GM18508 (cell line): Measurements from ENCODE around the gene ADCYAP1R1.

Experiments used
- ATAC-seq: cut with Tn5 transposase; IDR thresholded peaks from one replicate; pipeline ENCODE4 v1.9.1; 2021; ENCODE audit warnings: moderate number of reproducible peaks; ENCODE audit not compliant: insufficient read depth, unreplicated experiment

The ADCYAP1R1 gene

DNA sequence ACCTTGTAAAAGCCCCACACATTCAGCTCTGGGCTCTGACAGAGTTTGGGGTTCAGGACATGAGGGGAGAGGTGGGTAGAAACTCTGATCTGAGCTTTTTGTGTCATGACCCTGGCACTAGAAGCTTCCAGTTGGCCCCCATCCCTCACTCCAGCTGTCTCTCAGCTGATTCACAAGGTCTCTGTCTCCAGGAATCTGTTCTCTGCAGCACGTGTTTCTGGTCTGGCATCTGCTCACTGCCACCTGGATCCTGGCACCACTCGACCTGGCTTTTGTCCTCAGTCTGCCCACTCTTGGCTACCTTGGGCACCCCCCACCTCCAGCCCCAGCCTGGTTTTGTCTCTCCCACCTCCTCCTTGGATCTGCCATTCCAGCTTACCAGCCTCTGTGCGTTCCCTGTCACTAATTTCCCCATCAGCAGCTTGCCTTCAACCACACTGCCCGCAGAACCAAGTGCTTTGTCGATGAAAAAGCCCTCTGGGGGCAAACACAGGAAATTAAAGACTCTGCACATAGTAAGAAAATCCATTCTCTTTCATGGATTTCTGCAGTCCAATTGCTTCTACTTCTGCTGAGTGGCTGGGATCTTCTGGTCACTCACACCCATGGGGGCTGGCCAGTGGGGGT, 18.3 kb upstream of the ADCYAP1R1 start:
- no peak for ATAC-seq

DNA sequence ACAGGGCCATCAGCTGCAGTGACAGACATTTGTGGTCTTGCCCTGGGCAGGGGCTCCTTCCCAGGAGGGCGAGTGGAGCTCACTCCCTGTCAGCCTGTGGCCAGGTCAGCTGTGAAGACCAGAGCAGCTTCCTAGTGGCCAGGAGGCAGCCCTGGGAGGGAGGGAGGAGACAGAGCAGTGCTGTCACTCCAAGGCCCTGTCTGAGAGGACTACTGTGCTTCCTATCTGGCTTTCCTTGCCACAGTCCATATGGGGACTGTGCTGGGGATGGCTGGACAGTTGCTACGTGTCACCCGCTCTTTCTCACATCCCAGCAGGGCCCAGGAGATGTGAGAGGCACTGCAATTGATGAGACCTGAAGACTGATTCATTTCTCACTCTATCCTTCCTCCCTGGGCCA, 15.2 kb upstream of the ADCYAP1R1 start:
- no peak for ATAC-seq

DNA sequence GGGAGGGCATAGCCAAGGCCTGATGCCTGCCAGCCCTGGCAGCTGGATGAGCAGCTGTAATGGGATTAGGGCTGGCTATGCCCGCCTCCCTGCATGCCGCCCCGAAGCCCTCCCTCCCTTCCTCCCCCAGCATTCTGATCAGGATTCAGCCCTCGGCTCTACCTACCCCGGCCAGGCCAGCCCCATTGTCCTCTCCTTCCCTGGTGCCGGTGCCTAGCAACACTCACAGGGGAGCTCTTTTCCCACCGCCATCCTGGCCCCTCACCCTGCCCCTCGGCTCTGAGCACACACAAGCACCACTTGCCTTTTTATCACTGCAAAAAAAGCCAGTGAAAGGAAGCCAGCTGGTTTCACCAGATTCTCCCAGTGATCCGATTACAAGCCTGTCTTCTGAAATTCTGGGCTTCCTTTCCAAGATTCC, 9.0 kb upstream of the ADCYAP1R1 start:
- ATAC-seq: no peak

DNA sequence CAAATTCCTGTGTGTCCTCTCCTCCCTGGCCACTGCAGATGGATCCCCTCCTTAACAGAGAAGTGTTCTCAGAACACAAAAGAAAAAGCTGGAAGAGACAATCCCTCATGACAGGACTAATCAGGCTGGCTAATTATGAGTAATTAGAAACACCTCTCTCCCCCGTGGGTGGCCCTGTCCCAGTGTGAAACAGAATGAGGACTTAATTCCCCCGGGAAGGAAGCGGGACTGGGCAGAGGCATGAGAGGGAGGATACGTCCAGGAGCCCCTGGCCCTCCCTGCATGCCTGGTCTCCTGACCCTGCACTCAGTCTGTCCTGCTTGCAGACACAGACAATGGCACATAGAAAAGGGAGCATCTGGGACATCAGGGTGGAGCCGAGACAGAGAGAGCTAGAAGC, 7.6 kb upstream of the ADCYAP1R1 start:
- ATAC-seq: no peak

DNA sequence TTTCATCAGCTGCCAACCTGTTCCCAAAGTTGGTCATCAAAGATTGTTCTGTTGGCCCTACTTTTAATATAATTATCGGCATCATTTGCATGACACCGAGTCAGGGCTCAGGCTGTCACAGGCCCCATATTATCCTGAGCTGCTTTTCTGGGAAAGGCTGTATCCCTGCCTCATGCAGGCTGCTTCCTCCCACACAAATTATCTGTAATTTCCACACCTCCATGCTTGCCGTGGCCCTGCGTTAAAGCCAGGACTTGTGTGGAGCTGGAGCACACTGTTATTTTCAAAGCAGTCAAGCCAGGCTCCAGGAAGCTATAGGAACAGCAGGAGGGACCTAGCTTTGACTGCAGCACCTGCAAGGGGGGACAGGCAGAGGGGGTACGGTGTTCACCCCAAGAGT, 5.4 kb upstream of the ADCYAP1R1 start:
- ATAC-seq: no peak

DNA sequence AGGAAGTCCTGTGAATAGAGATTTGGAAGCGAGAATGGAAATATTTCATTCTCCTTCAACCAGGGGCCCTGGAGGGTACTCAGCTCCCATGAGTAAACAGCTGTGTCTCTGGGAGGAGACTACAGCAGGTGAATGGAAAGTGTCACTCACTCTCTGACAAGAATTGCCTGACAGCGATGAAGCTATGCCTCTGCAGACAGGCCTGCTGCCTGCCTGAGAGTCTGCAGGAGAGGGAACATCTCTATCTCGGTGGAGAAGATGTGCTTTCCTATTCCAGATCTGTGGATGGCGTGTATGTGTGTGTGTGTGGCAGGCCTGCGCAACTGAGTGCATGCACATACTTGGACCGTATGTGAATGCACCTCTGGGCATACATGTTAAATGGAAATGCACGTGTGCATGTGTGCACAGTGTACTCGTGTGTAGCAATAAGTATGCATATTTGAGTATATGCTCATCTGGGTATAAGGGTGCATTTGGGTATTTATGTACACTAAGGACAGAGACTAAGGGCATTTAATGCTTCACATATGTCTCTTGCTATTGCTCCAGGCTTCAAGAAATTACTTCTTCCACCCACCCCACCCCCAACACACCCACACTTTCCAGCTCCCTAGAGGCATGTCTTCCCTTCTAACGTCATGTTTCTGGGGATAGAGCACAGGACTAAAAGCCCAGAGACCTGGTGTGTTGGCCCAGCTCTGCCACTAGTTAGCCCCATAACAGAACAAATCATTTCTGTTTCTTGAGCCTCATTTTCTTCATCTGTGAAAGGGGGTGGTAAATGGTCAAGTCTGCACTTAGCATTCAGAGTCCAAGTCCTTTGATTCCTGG, 4.6 kb upstream of the ADCYAP1R1 start:
- no peak for ATAC-seq

DNA sequence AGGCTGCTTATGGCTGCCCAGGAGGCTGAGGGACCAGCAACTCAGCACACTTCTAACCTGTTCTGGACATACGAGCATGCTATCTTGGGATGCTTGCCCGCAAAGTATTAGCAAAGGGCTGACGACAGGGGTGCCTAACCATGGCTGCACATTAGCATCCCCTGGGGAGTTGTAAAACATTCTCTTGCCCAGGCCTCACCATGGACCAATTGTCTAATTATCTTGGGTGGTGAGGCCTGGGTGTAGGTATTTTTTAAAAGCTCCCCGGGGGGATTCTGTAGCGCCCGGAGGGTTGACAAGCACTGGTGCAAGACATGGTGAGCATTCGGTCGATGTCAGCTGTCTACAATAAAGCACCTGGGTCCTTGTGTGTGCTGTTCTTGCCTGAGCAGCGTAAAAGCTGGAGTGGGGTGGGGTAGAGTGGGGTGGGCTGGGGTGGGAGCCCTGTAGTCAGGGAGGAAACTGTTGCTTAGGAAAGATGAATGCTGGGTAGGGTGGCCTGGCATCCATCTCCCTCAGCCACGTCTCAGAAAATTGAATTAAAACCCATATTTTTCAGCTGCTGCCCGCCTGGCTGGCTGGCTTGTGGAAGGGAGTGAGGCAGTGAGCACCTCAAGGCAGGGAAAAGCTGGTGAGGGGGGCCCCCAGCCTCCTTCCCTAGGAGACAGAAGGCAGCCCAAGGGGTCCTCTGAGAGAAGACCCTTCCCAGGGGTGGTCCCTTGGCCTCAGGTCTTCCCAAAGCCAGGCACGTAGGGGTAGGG, 2.9 kb upstream of the ADCYAP1R1 start:
- ATAC-seq: no peak

DNA sequence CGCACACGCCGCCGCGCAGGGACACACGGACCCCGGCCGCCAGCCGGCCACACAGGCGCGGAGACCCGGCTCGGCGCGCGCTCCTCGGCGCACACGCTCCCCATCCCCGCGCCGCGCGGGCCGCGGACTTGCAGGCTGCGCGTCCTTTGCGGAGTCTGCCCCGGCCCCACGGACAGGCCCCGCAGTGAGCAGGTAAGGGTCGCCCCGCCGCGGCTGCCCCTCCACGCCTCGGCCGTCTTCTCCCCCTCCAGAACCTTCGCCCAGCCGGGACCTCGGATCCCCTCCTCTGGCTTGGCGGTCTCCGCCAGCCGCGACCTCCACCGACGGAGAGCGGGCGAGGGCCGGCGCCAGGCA, 356 bp downstream of the ADCYAP1R1 start:
- no peak for ATAC-seq

DNA sequence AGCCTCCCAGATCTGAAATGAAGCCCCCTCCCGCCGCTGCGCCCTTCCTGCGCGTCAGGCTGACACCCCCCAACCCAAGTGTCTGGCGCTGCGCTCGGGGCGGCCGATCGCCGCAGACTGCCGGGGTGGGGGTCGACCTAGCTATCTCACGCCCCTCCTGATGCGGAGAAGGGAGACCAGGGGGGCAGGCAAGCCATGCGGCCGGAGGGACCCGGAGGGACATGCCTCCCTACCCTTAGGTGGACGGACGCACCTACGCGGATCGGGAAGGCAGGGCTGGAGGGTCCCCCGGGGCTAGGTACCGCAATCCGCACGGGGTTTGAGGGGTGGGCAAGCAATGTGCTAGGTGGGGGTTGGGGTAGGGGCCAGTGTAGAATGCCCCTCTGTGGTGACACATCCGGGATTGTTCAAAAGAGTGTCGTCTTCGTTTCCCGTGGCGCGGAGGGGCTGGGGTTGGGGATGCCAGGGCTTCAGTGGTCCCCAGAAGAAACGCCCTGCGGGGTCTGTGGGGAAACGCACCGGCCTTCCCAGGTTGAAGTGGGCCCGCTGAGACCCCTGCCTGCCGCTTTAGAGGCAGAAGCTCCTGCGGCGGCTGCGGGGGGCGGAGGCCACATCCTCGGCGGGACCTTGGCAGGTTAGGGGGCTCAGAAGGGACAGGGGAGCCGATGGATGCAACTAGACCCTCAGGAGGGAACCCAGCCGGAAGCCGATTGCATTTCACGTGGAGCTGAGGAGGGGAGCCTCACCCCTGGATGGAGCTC, 913 bp downstream of the ADCYAP1R1 start:
- no peak for ATAC-seq

DNA sequence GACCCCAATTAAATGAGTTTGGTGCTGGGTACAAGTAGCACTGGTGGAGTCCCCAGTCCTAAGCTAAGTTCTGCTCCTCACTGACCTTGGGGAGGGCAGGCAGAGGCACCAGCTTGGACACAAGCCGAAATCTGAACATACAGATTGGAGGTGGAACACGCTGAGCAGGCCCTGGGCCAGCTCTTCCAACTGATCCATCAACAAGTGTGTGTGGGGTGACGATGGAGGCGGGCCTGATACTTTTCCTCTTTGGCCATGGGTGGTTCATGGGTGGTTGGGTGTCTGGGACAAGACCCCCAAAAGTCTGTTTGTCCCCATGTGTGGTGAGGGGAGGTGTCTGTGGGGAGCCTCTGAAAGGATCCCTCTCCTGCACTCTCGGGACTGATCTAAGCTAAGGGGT, 1.9 kb downstream of the ADCYAP1R1 start:
- ATAC-seq: no peak

DNA sequence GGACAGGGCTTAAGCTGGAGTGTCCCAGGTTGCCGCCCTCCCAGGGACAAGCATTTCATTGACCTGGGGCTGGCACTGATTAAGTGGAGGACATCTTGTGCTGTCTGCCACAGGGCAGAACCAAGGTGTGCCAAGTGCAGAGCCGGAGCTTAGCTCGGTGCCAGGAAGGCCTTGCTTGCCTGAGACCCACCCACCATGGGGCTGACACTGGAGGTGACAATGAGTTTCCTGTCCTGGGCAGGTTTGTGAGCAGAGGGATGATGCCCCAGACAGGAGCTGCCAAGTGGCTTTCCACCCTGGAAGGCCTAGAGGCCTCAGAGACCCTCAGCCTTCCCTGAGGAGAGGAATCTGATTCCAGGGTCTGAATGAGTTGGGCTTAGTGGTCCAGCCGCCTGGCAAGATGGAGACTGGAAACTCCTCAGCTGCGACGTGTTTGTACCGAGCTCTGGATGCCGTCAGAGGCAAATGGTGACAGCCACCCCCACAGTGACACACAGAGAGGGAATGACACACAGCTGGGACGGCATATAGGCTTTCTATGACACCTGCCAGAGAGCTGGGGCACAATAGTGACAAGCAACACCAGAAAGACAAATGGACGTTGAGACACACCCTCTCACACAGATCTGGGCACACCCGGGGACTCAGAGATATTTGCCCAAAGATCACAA, 2.6 kb downstream of the ADCYAP1R1 start:
- no peak for ATAC-seq

DNA sequence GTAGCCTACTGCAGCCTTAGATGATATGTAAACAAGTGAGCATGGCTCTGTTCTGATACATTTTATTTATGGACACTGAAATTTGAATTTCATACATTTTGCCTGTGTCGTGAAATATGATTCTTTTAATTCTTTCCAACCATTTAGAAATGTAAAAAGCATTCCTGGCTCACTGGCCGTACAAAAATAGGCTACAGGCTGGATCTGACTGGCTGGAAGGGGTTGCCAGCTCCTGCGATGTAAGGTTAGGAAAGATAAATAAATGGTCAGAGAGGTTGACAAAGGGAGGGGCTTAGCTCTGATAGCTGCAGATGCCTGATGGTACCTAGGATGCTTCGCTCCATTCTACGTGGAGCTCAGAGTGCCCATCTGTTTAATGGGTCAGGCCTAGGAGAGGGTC, 3.4 kb downstream of the ADCYAP1R1 start:
- no peak for ATAC-seq

DNA sequence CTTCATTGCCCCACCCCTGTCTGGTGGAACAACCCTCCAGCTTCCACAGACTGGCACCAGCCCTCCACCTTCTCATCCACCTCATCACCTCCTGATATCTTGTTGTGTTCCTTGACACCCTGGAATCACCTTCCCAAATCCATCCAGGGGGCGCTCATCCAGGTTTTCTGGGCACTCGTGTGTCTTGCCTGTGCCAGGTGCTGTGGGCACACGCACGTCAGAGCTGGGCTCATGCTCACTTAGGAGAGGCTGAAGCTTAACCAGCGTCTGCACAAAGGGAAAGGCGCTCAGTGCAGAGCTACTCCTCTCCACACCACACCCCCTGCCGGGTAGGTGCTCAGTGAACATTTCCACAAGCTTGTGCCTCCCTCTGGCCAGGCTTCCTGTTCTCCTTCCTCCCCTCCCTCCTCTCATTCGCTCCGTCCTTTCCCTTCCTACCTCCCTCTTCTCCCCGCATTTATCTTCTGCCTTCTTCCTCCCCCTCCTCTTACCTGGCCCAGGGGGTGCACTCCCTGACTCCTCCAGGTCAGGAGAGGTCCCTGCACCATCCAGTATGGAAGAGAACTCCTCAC, 4.8 kb downstream of the ADCYAP1R1 start:
- no peak for ATAC-seq

DNA sequence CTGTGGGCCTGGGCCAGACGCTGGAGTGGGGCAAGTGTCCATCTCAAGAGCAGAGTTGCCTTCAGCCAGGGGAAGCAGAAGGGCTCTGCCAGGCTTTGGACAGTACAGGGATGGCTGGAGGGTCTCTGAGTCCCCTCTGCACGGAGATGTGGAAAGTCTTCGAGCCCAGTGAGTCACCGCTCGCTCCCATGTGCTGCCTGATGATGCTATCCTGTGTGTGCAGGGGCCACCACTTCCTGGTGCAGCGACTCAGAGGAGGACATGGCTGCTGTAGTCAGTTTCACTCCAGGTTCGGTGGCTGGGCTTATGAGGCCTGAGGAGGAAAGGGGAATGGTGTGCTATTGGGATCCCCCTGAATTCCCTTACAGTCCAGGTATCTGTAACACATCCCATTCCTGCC, 6.0 kb downstream of the ADCYAP1R1 start:
- ATAC-seq: no peak

DNA sequence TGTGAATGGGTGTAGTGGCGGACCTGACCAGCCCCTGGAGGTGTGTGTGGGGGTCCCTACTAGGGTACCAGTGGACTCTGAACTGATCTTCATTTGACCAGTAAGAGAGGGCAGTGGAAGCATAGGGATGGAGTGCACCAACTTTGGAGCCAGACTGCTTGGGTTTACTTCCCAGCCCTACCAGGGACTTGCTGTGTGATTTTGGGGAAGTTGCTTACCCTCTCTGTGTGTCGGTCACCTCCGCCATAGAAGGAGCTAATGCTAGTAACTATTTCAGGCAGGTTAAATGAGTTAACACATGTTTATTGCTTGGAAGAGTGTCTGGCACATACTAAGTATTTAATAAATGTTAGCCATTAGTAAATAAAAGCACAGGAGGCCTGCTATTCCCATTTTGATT, 6.6 kb downstream of the ADCYAP1R1 start:
- no peak for ATAC-seq

DNA sequence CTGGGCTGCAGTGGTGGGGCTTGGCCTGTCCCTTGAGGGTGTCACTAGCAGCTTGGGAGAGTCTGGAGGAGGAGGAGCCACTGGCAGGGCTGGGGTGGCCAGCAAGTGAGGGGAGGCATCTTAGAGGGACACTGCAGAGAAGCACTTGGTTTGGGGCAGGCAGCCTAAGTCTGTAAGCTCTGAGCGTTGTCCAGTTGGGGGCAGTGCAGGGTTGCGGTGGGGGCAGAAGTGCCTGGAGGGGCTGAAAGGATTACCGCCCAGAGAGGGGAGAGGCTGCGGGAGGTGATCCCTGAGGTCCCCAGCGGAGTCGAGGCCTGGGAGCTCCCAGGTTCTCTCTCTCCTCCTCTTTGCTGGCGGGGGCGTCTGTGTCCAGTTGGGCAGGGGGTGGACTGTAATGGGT, 7.4 kb downstream of the ADCYAP1R1 start:
- ATAC-seq: no peak

DNA sequence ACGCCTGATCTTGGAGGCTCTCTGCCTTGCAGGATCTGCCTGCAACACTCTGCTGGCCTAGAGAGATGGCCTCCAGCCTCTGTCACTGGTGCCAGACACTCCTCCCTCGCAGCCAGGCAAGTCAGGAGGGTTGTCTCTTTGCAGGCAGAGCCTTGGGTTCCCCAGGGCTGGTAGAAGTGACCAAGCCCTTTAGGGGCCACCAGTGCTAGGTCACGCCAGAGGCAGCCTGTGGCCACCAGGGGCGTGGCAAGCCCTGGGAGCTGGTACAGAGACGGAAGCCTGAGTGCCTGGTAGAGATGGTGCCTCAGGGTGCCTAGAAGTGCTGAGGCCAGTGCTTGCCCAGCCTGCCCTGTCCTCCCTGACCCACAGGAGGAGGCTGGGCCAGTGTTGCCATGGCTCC, 9.1 kb downstream of the ADCYAP1R1 start:
- ATAC-seq: no peak

DNA sequence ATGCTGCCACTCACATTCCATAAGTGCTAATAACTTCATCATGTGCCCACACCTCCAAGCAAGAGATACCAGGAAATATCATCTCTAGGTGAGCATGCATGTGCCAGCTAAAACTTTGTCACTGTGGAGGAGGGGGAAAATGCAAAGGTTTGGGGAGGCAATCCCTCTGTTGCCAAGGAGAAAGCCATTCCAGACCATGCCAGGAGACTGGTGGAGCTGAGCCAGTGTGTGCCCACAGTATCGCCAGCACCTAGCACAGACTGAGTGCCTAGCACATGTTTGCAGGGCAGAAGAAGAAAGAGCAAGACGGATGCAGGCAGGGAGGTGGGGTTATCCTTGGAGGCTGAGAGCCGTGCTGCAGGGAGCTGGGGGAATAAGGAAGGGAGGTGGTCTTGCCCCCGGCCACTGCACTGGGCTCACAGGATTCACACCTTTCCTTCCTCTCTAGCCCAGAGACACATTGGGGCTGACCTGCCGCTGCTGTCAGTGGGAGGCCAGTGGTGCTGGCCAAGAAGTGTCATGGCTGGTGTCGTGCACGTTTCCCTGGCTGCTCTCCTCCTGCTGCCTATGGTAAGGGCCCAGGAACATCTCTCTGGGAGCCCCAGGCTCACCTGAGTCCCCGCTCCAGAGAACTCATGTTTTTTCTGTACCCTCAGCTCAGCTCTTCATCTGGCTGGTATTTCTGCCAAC, 10.8 kb downstream of the ADCYAP1R1 start:
- ATAC-seq: no peak

DNA sequence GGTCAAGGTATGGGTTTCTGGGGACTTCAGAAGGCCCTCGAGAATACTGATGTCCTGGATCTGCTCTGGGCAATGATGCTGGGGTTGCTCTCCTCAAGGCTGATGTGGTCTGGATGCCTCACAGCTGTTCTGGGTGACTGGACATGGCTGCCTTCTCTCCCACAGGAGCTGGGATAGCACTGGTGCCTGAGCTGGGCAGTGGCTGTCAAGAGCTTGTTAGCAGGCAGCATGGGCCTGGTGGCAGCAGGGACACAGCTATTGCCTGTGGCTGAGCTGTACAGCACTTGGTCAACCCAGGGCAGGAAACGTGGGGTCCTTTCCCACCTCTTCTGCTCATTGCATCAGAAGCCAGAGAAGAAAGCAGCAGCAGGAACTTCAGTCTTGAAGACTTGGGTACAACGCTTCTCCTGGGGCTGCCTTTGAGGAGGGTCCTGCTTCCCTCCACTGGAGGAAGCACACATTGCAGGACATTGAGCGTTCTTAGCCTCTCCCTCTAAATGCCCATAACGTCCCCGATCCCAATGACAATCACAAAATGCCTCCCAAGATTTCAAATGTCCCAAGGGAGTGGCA, 13.0 kb downstream of the ADCYAP1R1 start:
- no peak for ATAC-seq
